GM12878 (cell line): ENCODE results near the gene ZNF304. TPM values are rescaled to one million over a fixed set of nuclear protein-coding genes. Genes with fewer than 3 reads are reported as not detected.

Experiments
- ATAC-seq: fragments of 200-7000 bp; cut with Tn5 transposase; 3 replicates; pipeline ENCODE4 v1.9.1; 2020; ENCODE audit warnings: mild to moderate bottlenecking, moderate library complexity
- BruUV-seq: library from RNA; stranded (reverse); fragments of 400-500 nt; replicated peaks from 2 replicates; lab custom pipeline; 2021; lab: Mats Ljungman, UMichigan
- CTCF ChIA-PET: fragments of 300-600 bp; sonication (Branson Sonifier 250); formaldehyde crosslinking; extraction: SDS; loops from one replicate; lab custom pipeline; 2021; ENCODE audit warnings: inconsistent platforms; lab: Yijun Ruan, JAX
- POLR2A ChIA-PET: fragments of 350-600 bp; formaldehyde crosslinking; extraction: SDS; loops from one replicate; lab custom pipeline; 2021; ENCODE audit warnings: inconsistent platforms; lab: Charles Lee
- RAD21 ChIA-PET: fragments of 300-600 bp; sonication (Branson Sonifier 250); formaldehyde crosslinking; loops from one replicate; lab custom pipeline; 2023; ENCODE audit warnings: antibody characterized with exemption; ENCODE audit not compliant: unreplicated experiment; lab: Charles Lee
- SMC1A ChIA-PET: fragments of 300-600 bp; sonication (Branson Sonifier 250); formaldehyde crosslinking; loops from one replicate; lab custom pipeline; 2023; ENCODE audit not compliant: unreplicated experiment, uncharacterized antibody; lab: Charles Lee
- DNase-seq: peaks from one replicate; pipeline ENCODE4 v3.0.0-alpha.2; 2011; ENCODE audit warnings: low read depth, low spot score
- FAIRE-seq: peaks from 3 replicates; lab custom pipeline; 2011; peaks lifted over from hg19 to GRCh38; lab: Jason Lieb, UNC
- H2AFZ ChIP-seq: 2 replicates; pipeline ENCODE4 v1.6.0; 2011; ENCODE audit warnings: low read depth, low read length, control low read depth; ENCODE audit not compliant: control insufficient read depth
- H3K27ac ChIP-seq: 2 replicates; pipeline ENCODE4 v1.5.1; 2011; ENCODE audit warnings: control low read depth; ENCODE audit not compliant: control insufficient read depth, insufficient read depth
- H3K27me3 ChIP-seq, 2 experiments: replicated peaks in 1 of 2; 2 replicates each; pipeline versions ENCODE4 v1.6.0 to v1.6.1; 2011; ENCODE audit warnings: low read length in 1 of 2; ENCODE audit not compliant: control insufficient read depth in 2 of 2, insufficient read depth in 2 of 2
- H3K36me3 ChIP-seq, 2 experiments: 2 replicates each; pipeline ENCODE4 v1.5.1; 2011; ENCODE audit warnings: low read length in 1 of 2; ENCODE audit not compliant: control insufficient read depth in 2 of 2, insufficient read depth in 2 of 2
- H3K4me1 ChIP-seq: 2 replicates; pipeline ENCODE4 v1.6.1; 2011; ENCODE audit warnings: mild to moderate bottlenecking, low read length, moderate library complexity, mixed read lengths; ENCODE audit not compliant: control insufficient read depth, insufficient read depth
- H3K4me2 ChIP-seq: 2 replicates; pipeline ENCODE4 v1.6.0; 2011; ENCODE audit warnings: control low read depth; ENCODE audit not compliant: control insufficient read depth, insufficient read depth
- H3K4me3 ChIP-seq: fragments of 200-600 bp; sonication (generic); 2 replicates; pipeline ENCODE4 v1.5.1; 2016
- H3K79me2 ChIP-seq: 2 replicates; pipeline ENCODE4 v1.6.0; 2011; ENCODE audit warnings: low read length; ENCODE audit not compliant: control insufficient read depth, insufficient read depth
- H3K9ac ChIP-seq: 2 replicates; pipeline ENCODE4 v1.8.0; 2011; ENCODE audit warnings: low read length, control low read depth, mixed read lengths; ENCODE audit not compliant: control insufficient read depth, insufficient read depth
- H3K9me3 ChIP-seq: replicated peaks from 3 replicates; pipeline ENCODE4 v1.5.1; 2011; ENCODE audit warnings: mild to moderate bottlenecking, low read length; ENCODE audit not compliant: control insufficient read depth, insufficient read depth
- H4K20me1 ChIP-seq: 2 replicates; pipeline ENCODE4 v1.6.0; 2011; ENCODE audit not compliant: control insufficient read depth, insufficient read depth
- ATF7 ChIP-seq: fragments of 450-650 bp; IDR thresholded peaks from 2 replicates; pipeline ENCODE4 v1.6.1; 2016; ENCODE audit warnings: low read depth, mild to moderate bottlenecking
- CHD1 ChIP-seq: IDR thresholded peaks from 2 replicates; pipeline ENCODE4 v1.6.1; 2012; ENCODE audit warnings: low read depth, low read length, improper control_type of control experiment
- DPF2 ChIP-seq: fragments of 450-650 bp; IDR thresholded peaks from 2 replicates; pipeline ENCODE4 v1.6.1; 2017; ENCODE audit warnings: mild to moderate bottlenecking
- EP300 ChIP-seq, 2 experiments: fragments of 150-350 bp in 1 of 2; IDR thresholded peaks; 2 replicates each; pipeline ENCODE4 v1.6.1; 2011 to 2012; ENCODE audit warnings: low read depth in 2 of 2, low read length in 2 of 2, borderline replicate concordance in 1 of 2, improper control_type of control experiment in 1 of 2, inconsistent platforms in 1 of 2; ENCODE audit not compliant: control insufficient read depth in 1 of 2
- IKZF2 ChIP-seq, 2 experiments: fragments of 450-650 bp; IDR thresholded peaks; 2 replicates each; pipeline ENCODE4 v1.6.1; 2017; ENCODE audit warnings: mild to moderate bottlenecking in 2 of 2, moderate library complexity in 2 of 2
- JUNB ChIP-seq: IDR thresholded peaks from 2 replicates; pipeline ENCODE4 v1.6.1; 2016; ENCODE audit warnings: antibody characterized with exemption, mild to moderate bottlenecking
- KLF5 ChIP-seq: fragments of 450-650 bp; IDR thresholded peaks from 2 replicates; pipeline ENCODE4 v1.6.1; 2014; ENCODE audit warnings: mild to moderate bottlenecking; ENCODE audit not compliant: partially characterized antibody
- MXI1 ChIP-seq: fragments of 150-350 bp; IDR thresholded peaks from 2 replicates; pipeline ENCODE4 v1.6.1; 2011; ENCODE audit warnings: low read depth, mild to moderate bottlenecking, inconsistent platforms, low read length, improper control_type of control experiment
- NFIC ChIP-seq: IDR thresholded peaks from 2 replicates; pipeline ENCODE4 v1.6.1; 2012; ENCODE audit warnings: low read depth, mild to moderate bottlenecking, inconsistent platforms, low read length, moderate library complexity
- NFYB ChIP-seq: IDR thresholded peaks from 2 replicates; pipeline ENCODE4 v1.6.1; 2011; ENCODE audit warnings: low read depth, mild to moderate bottlenecking, low read length, improper control_type of control experiment, moderate library complexity; ENCODE audit not compliant: insufficient read depth
- NR2C2 ChIP-seq: IDR thresholded peaks from 2 replicates; pipeline ENCODE4 v1.6.1; 2011; ENCODE audit warnings: borderline replicate concordance, low read depth; ENCODE audit not compliant: control insufficient read depth, insufficient read length
- PKNOX1 ChIP-seq: fragments of 450-650 bp; IDR thresholded peaks from 2 replicates; pipeline ENCODE4 v1.6.1; 2016; ENCODE audit warnings: mild to moderate bottlenecking
- SREBF2 ChIP-seq: IDR thresholded peaks from 2 replicates; pipeline ENCODE4 v1.6.1; 2012; ENCODE audit warnings: mild to moderate bottlenecking, low read length
- ZNF217 ChIP-seq: fragments of 450-650 bp; IDR thresholded peaks from 2 replicates; pipeline ENCODE4 v1.6.1; 2017; ENCODE audit warnings: antibody characterized with exemption, mild to moderate bottlenecking
- ZNF384 ChIP-seq: IDR thresholded peaks from 2 replicates; pipeline ENCODE4 v1.6.1; 2012; ENCODE audit warnings: low read depth, mild to moderate bottlenecking, low read length, improper control_type of control experiment, borderline replicate concordance
- ZSCAN29 ChIP-seq: fragments of 450-650 bp; IDR thresholded peaks from 2 replicates; pipeline ENCODE4 v1.6.1; 2017; ENCODE audit warnings: mild to moderate bottlenecking, moderate library complexity
- in situ Hi-C: fragments of 300-500 bp; cut with MboI; formaldehyde crosslinking; loops from 9 replicates; pipeline ENCODE4 v1.14.3; 2018; ENCODE audit warnings: mixed read lengths
- intact Hi-C: fragments of 100-400 bp; cut with micrococcal nuclease; formaldehyde crosslinking; loops from one replicate; pipeline ENCODE4 v1.14.2; 2022; ENCODE audit not compliant: unreplicated experiment
- polyA plus RNA-seq, 11 experiments: library from polyadenylated mRNA; depleted of rRNA in 4 of 11; unstranded in 6 of 11; stranded (reverse) in 5 of 11; fragments of >200 nt; fragmentation: Nextera tagmentation in 4 of 11; fragmentation: Illumina TruSeq in 1 of 11; extraction: Ambion mirVana in 4 of 11; extraction: Trizol in 1 of 11; gene quantifications; 1 replicate in 1 of 11; 2 replicates in 10 of 11; pipeline versions ENCODE4 v1.2.1 to v1.2.3, GENCODE V29; 2011 to 2016; ENCODE audit warnings: inconsistent platforms in 2 of 11, missing spikeins in 2 of 11, low read depth in 1 of 11
- total RNA-seq, 4 experiments: library from RNA; depleted of rRNA in 3 of 4; stranded (reverse); fragments of >200 nt in 3 of 4; fragmentation: Illumina TruSeq in 1 of 4; extraction: Trizol in 1 of 4; gene quantifications; 2 replicates each; pipeline versions ENCODE4 v1.2.1 to v1.2.3, GENCODE V29; 2013 to 2021
- TF ChIP-seq, protein P1 (sequence below): fragments of 450-650 bp; conservative IDR thresholded peaks from 2 replicates; pipeline ENCODE4 v1.6.1; 2017; ENCODE audit warnings: mild to moderate bottlenecking, moderate library complexity
- TF ChIP-seq, protein P2 (sequence below): IDR thresholded peaks from 2 replicates; pipeline ENCODE4 v1.6.1; 2011; ENCODE audit warnings: low read depth, low read length, improper control_type of control experiment, borderline replicate concordance

ZNF304 gene
- total and polyA plus RNA-seq, 10 of the 15 experiments (the other 5 are each of a cell fraction or from before 2014, with no cell fraction given): 1.1 to 11.6 (median 6.9) TPM

GRCh38 chr19:57359300-57359699 is 8.2 kb downstream of the ZNF304 start:
- no peak overlapping the region for H3K9ac ChIP-seq
- SMC1A ChIA-PET: no interaction called here
- no peaks in the 10 kb centered on the region for H3K4me1 ChIP-seq
- H3K79me2 ChIP-seq: peaks cover 5% of the 10 kb centered on the region
- no peaks in the 10 kb centered on the region for H3K27me3 ChIP-seq
- H3K4me2 ChIP-seq: no peak overlapping the region
- ATAC-seq: no peak
- CTCF ChIA-PET: no interaction called here
- peaks cover 14% of the 10 kb centered on the region; the same call in 1 of the 3 replicates for H3K9me3 ChIP-seq
- no peak overlapping the region for H3K4me3 ChIP-seq
- TF ChIP-seq NR2C2: no peak
- TF ChIP-seq CHD1: no peak
- TF ChIP-seq PKNOX1: no peak
- TF ChIP-seq EP300 (IDR thresholded peaks at IDR 0.05; ENCODE audit: borderline replicate concordance in 1 of 2, control insufficient read depth in 1 of 2, low read depth in 2 of 2, low read length in 2 of 2): no peak
- no peak for TF ChIP-seq DPF2
- TF ChIP-seq, protein P1, sequence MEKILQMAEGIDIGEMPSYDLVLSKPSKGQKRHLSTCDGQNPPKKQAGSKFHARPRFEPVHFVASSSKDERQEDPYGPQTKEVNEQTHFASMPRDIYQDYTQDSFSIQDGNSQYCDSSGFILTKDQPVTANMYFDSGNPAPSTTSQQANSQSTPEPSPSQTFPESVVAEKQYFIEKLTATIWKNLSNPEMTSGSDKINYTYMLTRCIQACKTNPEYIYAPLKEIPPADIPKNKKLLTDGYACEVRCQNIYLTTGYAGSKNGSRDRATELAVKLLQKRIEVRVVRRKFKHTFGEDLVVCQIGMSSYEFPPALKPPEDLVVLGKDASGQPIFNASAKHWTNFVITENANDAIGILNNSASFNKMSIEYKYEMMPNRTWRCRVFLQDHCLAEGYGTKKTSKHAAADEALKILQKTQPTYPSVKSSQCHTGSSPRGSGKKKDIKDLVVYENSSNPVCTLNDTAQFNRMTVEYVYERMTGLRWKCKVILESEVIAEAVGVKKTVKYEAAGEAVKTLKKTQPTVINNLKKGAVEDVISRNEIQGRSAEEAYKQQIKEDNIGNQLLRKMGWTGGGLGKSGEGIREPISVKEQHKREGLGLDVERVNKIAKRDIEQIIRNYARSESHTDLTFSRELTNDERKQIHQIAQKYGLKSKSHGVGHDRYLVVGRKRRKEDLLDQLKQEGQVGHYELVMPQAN: no peak
- no peak for TF ChIP-seq NFYB
- TF ChIP-seq MXI1: no peak
- TF ChIP-seq IKZF2 (IDR thresholded peaks at IDR 0.05): no peak
- no peak for TF ChIP-seq KLF5
- no peak for TF ChIP-seq NFIC
- no peak for TF ChIP-seq JUNB
- no peak for TF ChIP-seq ZNF217
- TF ChIP-seq ATF7: no peak
- TF ChIP-seq ZNF384: no peak
- TF ChIP-seq SREBF2: no peak
- TF ChIP-seq, protein P2, sequence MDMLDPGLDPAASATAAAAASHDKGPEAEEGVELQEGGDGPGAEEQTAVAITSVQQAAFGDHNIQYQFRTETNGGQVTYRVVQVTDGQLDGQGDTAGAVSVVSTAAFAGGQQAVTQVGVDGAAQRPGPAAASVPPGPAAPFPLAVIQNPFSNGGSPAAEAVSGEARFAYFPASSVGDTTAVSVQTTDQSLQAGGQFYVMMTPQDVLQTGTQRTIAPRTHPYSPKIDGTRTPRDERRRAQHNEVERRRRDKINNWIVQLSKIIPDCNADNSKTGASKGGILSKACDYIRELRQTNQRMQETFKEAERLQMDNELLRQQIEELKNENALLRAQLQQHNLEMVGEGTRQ: no peak
- no peak for TF ChIP-seq ZSCAN29
- RAD21 ChIA-PET: no interaction called here
- BruUV-seq: no TSS peak
- in situ Hi-C loops (no loop called here), intact Hi-C loops (no loop called here)
- POLR2A ChIA-PET: no interaction called here
- H4K20me1 ChIP-seq: no peaks in the 10 kb centered on the region
- peaks cover 10 to 27% of the 10 kb centered on the region in 2 experiments for H3K36me3 ChIP-seq
- no peak for DNase-seq
- no peak for FAIRE-seq
- H2AFZ ChIP-seq: no peak overlapping the region
- no peak overlapping the region for H3K27ac ChIP-seq
